Calu3 (cell line): ENCODE data around the gene GNL3L. TPM values are rescaled to one million over a fixed set of nuclear protein-coding genes. Genes with fewer than 3 reads are reported as not detected.
"Not testable (repeated sequence)": the region's sequence is repeated elsewhere in the genome, so short reads cannot be mapped to it uniquely, and the experiment has no call there.

Source experiments
- BruUV-seq: library from RNA; stranded (reverse); fragments of 400-500 nt; replicated peaks from 2 replicates; lab custom pipeline; 2021; lab: Mats Ljungman, UMichigan
- CTCF ChIA-PET: fragments of 300-600 bp; sonication (Branson Sonifier 250); formaldehyde crosslinking; loops from one replicate; lab custom pipeline; 2022; ENCODE audit warnings: antibody characterized with exemption; lab: Charles Lee
- DNase-seq: peaks from one replicate; pipeline ENCODE4 v3.0.0; 2022
- H3K27ac Mint-ChIP-seq: one replicate; pipeline ENCODE4 v1.8.0; 2022; ENCODE audit warnings: mixed read lengths; ENCODE audit not compliant: unreplicated experiment
- H3K27me3 Mint-ChIP-seq: one replicate; pipeline ENCODE4 v1.8.0; 2022; ENCODE audit warnings: mixed read lengths; ENCODE audit not compliant: unreplicated experiment
- H3K36me3 Mint-ChIP-seq: one replicate; pipeline ENCODE4 v1.8.0; 2022; ENCODE audit warnings: mild to moderate bottlenecking, moderate library complexity, mixed read lengths; ENCODE audit not compliant: insufficient read depth, unreplicated experiment
- H3K4me1 Mint-ChIP-seq: one replicate; pipeline ENCODE4 v1.8.0; 2022; ENCODE audit warnings: mild to moderate bottlenecking, low read depth, mixed read lengths; ENCODE audit not compliant: unreplicated experiment
- H3K4me3 Mint-ChIP-seq: one replicate; pipeline ENCODE4 v1.8.0; 2022; ENCODE audit warnings: mild to moderate bottlenecking, low read depth, moderate library complexity, mixed read lengths; ENCODE audit not compliant: unreplicated experiment
- H3K9me3 Mint-ChIP-seq: one replicate; pipeline ENCODE4 v1.8.0; 2022; ENCODE audit warnings: low read depth, mixed read lengths; ENCODE audit not compliant: unreplicated experiment
- CTCF ChIP-seq: fragments of 200-600 bp; IDR thresholded peaks from one replicate; pipeline ENCODE4 v1.8.0; 2022; ENCODE audit warnings: antibody characterized with exemption; ENCODE audit not compliant: unreplicated experiment
- intact Hi-C: fragments of 100-400 bp; cut with micrococcal nuclease; formaldehyde crosslinking; loops from one replicate; pipeline ENCODE4 v1.10.0; 2022; ENCODE audit not compliant: unreplicated experiment
- total RNA-seq: library from RNA; stranded (reverse); gene quantifications from 2 replicates; pipeline ENCODE4 v1.2.3, GENCODE V29; 2022

The GNL3L gene
- total RNA-seq, 1 experiment from 2014 or later = 67.5 TPM

- Mint-ChIP-seq H3K4me3 (no peak overlapping the region), H3K9me3 (peaks cover 5% of the 10 kb centered on the region), H3K4me1 (no peaks in the 10 kb centered on the region), H3K27me3 (no peaks in the 10 kb centered on the region), H3K36me3 (peaks cover 20% of the 10 kb centered on the region), H3K27ac (no peak overlapping the region)
- no peak for DNase-seq
- TF ChIP-seq CTCF = no peak
- CTCF ChIA-PET = no interaction called here
- intact Hi-C loops = no loop called here
- no TSS peak for BruUV-seq
Measured at GRCh38 chrX:54570332-54570731, 40.3 kb downstream of the GNL3L start.

GRCh38 chrX:54572641-54573040 is 42.6 kb downstream of the GNL3L start:
- CTCF ChIA-PET, DNase-seq, BruUV-seq, H3K27ac Mint-ChIP-seq, H3K4me1 Mint-ChIP-seq, H3K27me3 Mint-ChIP-seq, H3K9me3 Mint-ChIP-seq, H3K4me3 Mint-ChIP-seq, intact Hi-C loops: not testable (repeated sequence)
- H3K36me3 Mint-ChIP-seq = peaks cover 16% of the 10 kb centered on the region

GRCh38 chrX:54597728-54598127 is 67.7 kb downstream of the GNL3L start:
- intact Hi-C loops = no loop called here
- Mint-ChIP-seq H3K36me3 (no peaks in the 10 kb centered on the region), H3K4me1 (no peaks in the 10 kb centered on the region), H3K27me3 (no peaks in the 10 kb centered on the region), H3K4me3 (no peak overlapping the region), H3K9me3 (no peaks in the 10 kb centered on the region), H3K27ac (no peak overlapping the region)
- TF ChIP-seq CTCF = no peak
- no peak for DNase-seq
- CTCF ChIA-PET = no interaction called here
- no TSS peak for BruUV-seq

- no peak overlapping the region for H3K4me3 Mint-ChIP-seq
- intact Hi-C loops = no loop called here
- no peaks in the 10 kb centered on the region for H3K4me1 Mint-ChIP-seq
- no peaks in the 10 kb centered on the region for H3K27me3 Mint-ChIP-seq
- no peak for TF ChIP-seq CTCF
- BruUV-seq = no TSS peak
- CTCF ChIA-PET = no interaction called here
- H3K9me3 Mint-ChIP-seq = no peaks in the 10 kb centered on the region
- no peak overlapping the region for H3K27ac Mint-ChIP-seq
- no peaks in the 10 kb centered on the region for H3K36me3 Mint-ChIP-seq
- no peak for DNase-seq
Measured at GRCh38 chrX:54602563-54602962, 72.5 kb downstream of the GNL3L start.

Other genes starting within 250 kb of the GNL3L start
- gene WNK3, start 172.2 kb upstream of the GNL3L start, total RNA-seq = not detected in 2 replicates
- 42.5 and 45.0 TPM in 2 replicates for gene TSR2, start 89.8 kb upstream of the GNL3L start, total RNA-seq
- gene FGD1, start 34.0 kb upstream of the GNL3L start, total RNA-seq = 0.59 and 0.97 TPM in 2 replicates